Astrocyte of the cerebellum (primary cell): Measurements from ENCODE around the gene WNT7B.

ENCODE experiments used
- DNase-seq: peaks from one replicate; pipeline ENCODE4 v3.0.0-alpha.2; 2011; ENCODE audit warnings: low read depth
- H3K4me3 ChIP-seq: 2 replicates; pipeline ENCODE4 v1.5.1; 2011; ENCODE audit warnings: mild to moderate bottlenecking, low read depth, low read length, moderate library complexity
- CTCF ChIP-seq: IDR thresholded peaks from 2 replicates; pipeline ENCODE4 v1.5.1; 2012; ENCODE audit warnings: low read length, low read depth, moderate library complexity, mild to moderate bottlenecking; ENCODE audit errors: missing control alignments
- in situ Hi-C: cut with HindIII; loops from 2 replicates; pipeline ENCODE4 v1.10.0; 2017; ENCODE audit warnings: low sequenced_read_pairs

Gene WNT7B

GRCh38 chr22:45876136-45877035 lies 100.6 kb downstream of the WNT7B start:
- in situ Hi-C loops = no loop called here
- no peak overlapping the region for H3K4me3 ChIP-seq
- DNase-seq = no peak
- no peak for TF ChIP-seq CTCF

GRCh38 chr22:45872659-45873263 lies 104.2 kb downstream of the WNT7B start:
- no peak for DNase-seq
- in situ Hi-C loops = no loop called here
- H3K4me3 ChIP-seq = no peak overlapping the region
- TF ChIP-seq CTCF = no peak

GRCh38 chr22:45871721-45872120 lies 105.2 kb downstream of the WNT7B start:
- TF ChIP-seq CTCF = no peak
- H3K4me3 ChIP-seq = no peak overlapping the region
- DNase-seq = no peak
- in situ Hi-C loops = no loop called here
